GM11168 (cell line): ENCODE data around the gene FYTTD1.

Source experiments
- in situ Hi-C: fragments of 300-500 bp; cut with MboI; formaldehyde crosslinking; loops from one replicate; pipeline ENCODE4 v1.12.0; 2022; ENCODE audit warnings: low sequenced_read_pairs; ENCODE audit not compliant: unreplicated experiment

FYTTD1 gene

DNA sequence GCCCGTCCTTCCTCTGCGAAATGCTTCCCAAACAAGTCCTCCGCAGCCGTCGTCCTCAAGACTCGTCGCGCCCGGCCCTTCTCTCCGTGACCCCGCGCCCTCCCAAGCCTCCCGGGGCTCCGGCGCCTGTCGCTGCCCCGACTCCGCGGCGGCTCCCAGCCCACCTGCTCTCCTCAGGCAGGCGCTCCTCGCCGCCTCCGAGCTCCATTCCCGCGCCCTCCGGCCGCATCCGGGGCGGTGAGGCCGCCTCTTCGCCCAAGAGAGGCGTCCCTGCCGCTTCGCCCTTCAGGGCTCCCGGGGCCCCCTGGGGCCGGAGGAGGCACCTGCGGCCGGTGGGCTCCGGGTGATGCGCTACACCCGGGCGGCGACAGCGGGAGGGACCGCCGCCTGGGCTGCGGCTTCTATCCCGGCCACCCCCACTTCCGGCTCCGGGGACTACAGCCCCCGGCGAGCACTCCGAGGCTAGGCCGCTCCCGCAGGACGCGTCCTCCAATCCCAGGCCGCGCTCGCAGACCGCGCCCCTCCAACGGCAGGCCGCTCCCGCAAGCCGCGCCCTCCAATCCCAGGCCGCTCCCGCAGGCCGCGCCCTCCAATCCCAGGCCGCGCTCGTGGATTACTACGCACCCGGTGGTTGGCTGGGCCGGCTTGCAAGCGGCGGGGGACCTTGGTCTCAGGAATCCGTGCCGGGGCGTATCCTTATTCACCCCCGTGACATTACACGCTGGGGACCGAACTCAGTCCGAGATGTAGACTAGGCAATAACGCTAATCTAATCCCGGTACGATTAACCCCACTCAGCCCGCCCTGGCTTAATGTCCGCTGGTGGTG is 13.0 kb upstream of the FYTTD1 start, which contains the start of gene RUBCN:
TSS of gene RUBCN (minus strand) at position 414 of the 828 bp plus-strand sequence. CDS start at position 229, 185 bp downstream.
- in situ Hi-C loops = no loop called here

- in situ Hi-C loops = no loop called here
Observed at GRCh38 chr3:197737319-197737649, 12.4 kb upstream of the FYTTD1 start.

- in situ Hi-C loops = no loop called here
Observed at GRCh38 chr3:197737749-197738462, 11.8 kb upstream of the FYTTD1 start.

GRCh38 chr3:197742787-197743186 is 6.9 kb upstream of the FYTTD1 start:
- in situ Hi-C loops = no loop called here

- in situ Hi-C loops = no loop called here
Observed at GRCh38 chr3:197746209-197746608, 3.5 kb upstream of the FYTTD1 start.

DNA sequence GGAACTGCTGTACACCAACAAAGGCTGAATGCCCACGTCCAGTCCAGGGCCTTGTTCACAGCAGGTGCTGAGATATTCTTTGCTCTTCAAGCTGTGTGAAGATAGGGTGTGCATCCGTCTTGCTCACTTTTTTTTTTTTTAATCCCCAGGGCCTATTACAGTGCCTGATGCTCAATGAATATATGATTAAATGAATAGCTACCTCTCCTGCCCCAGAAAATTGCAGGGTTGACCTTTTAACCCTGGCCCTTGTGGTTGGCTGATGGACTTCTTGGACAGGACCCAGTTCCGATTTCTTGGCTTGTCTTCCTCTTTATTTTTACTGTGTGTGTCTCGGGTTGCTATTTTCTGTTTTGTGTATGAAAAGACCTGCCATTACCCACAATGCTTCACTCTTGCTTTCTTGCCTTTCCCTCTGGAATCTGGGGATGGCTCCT is 2.9 kb upstream of the FYTTD1 start:
- in situ Hi-C loops = no loop called here

DNA sequence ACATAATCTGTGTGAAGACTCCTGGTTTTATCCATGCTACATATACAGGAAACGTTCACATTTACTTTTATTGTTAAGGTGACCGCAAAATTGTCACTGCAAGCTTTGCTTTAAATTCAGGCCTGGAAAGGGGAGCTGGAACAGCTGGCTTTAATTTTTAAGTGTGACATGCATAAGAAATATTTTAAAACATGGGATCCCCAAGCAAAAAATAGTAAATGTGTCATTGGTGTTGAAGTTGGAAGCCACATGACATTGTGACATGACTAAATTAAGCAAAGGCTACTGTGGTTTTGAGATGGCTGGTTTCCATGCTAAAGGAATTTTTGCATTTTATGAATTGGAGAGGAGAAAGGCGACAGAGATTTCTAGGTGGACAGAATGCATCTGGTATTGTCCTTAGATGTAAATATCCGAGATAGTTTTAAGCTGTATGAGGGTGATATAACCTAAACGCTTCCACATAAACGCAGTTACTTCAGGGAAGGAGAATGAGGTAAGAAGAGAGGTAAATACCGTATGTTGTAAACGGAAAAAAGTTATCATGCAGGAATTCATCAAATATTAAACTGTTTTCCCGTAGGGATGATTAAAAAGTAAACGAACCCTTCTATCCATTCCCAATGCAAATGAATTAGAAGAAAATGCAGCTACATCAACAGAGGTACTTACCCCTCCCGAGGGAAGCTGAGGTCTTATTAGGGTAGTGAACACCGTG is 927 bp upstream of the FYTTD1 start:
- in situ Hi-C loops = no loop called here

DNA sequence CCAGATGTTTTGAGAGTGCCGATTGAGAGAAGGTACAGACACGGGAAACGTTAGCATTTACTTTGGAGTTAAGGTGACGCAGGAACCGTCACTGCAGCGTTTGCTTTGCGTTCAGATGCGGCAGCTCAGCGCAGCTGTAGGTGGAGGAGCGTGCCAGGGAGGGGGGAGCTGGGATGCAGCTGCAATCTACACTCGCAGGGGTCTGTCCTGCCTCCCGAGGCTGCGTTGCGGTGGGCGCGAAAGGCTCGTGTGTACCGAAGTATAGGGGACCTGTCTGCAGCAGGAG is 425 bp upstream of the FYTTD1 start:
- in situ Hi-C loops = no loop called here

- in situ Hi-C loops = no loop called here
Observed at GRCh38 chr3:197750396-197750831, 731 bp downstream of the FYTTD1 start.

- in situ Hi-C loops = no loop called here
Observed at GRCh38 chr3:197750858-197751737, 1.4 kb downstream of the FYTTD1 start.

GRCh38 chr3:197752107-197752506 is 2.4 kb downstream of the FYTTD1 start:
- in situ Hi-C loops = no loop called here

DNA sequence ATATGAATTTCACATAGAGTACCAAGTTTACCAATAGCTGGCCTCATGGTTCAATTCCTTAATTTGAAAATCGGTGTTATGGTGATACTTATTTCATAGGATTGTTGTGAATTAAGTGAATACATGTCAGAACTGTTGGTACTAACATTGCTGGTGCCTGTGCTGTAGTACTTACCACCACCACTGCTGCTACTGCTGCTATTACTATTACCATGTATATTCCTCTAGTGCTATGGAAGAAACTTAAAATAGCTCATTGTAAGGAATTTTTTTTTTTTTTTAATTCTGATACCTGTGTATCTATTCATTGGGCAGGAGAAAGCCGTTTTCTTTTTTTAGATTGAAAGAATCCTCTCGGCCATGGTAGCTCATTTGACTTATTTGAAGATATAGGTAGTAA is 3.6 kb downstream of the FYTTD1 start:
- in situ Hi-C loops = no loop called here

DNA sequence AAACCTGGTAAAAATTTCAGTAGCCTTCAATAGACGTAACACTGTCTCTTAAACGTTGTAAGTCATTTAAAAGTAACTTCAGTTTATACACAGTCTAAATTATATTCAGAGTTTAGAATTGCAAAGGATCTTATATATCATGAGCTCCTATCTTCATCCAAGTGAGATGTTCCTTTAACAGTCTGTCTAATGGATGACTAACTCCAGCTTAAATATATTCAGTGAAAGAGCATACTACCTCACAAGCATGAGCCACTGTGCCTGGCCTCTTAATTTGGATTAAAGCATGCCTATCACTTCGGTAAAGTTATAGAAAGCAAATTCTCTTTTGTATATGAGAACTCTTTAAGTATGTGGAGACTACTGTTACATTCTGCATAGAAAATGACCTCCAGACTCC is 7.0 kb downstream of the FYTTD1 start:
- in situ Hi-C loops = no loop called here

DNA sequence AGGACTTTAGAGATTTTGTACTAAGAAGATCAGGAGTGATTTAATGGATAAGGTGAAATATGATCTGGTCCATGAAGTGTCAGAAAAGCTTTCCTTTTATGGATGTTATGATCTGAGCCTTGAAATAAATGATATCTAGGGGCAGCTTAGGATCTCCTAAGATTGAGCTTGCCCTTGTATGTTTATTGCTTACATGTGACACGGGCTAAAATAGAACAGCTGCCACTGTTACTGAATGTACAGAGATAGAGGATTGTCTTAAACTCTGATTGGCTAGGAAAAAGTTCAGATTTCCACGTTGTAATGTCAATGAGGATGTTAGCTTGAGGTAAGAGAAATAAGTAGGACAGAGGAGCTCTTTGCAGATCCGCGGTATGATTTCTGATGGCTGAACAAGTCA is 8.8 kb downstream of the FYTTD1 start:
- in situ Hi-C loops = no loop called here

DNA sequence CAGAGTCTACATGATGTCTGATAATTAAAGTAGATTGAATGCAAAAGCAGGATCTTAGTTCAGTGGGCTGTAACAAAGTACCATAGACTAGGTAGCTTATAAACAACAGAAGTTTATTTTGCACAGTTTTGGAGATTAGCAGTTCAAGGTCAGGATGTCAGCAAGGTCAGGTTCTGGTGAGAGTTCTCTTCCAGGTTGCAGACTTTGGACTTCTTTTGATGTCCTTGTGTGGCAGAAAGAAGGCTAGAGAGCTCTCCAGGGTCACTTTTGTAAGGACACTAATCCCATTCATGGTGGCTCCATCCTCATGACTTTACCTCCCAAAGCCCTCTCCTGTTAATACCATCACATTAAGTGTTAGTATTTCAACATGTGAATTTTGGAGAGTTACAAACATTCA is 12.1 kb downstream of the FYTTD1 start:
- in situ Hi-C loops = no loop called here

DNA sequence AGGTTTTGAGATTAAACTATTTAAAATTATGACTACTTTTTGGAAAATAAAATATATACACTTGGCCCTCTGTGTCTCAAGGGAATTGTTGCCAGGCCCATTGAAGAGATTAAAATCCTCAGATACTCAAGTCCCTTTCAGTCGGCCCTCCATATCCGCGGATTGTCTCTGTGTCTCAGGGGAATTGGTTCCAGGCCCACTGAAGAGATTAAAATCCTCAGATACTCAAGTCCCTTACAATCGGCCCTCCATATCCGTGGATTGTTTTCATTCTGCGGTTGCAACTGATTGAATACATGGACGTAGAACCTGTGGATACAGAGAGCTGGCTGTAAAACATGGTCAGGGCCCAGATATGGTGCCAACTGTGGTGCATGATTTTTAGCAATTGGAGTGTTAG is 25.6 kb downstream of the FYTTD1 start:
- in situ Hi-C loops = no loop called here

DNA sequence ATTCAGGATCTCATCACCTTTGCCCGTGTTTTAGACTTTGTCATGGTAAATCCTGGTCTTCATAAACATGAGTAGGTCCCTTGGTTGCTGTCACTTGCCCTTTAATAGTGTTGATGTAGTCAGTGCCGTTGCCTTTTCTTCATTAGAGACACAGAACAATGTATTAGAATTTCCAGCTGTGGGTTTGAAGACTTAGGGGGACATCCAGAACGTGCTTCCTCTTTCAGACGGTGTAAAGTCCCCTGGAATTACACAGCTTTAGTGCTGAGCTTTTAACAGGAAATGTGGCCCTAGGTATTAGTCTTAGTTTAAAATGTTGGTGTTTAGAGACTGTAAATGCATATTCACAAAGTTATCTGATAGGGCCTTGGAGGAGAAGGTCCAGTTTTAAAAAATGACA is 32.5 kb downstream of the FYTTD1 start:
- in situ Hi-C loops = no loop called here

GRCh38 chr3:197784019-197784585 is 34.4 kb downstream of the FYTTD1 start:
- in situ Hi-C loops = no loop called here

DNA sequence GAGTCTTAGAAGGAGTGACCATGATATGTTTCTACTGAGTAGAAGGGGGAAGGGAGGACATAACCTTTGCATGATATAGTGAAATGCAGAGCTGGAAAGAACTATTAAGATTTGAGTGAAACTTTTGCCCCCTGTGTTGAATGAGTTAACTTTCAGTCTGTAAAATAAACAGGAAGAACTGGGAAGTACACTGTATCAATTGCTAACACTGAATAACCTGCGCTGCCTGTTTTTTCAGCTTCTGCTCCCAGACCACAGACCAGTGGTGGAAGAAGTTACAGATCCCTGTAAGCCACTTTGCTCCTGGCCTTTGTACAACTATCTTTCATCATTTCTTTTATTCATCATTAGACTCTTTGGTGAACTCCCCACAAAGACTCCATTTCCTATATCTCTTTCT is 37.7 kb downstream of the FYTTD1 start:
- in situ Hi-C loops = no loop called here

GRCh38 chr3:197789309-197789708 is 39.6 kb downstream of the FYTTD1 start:
- in situ Hi-C loops = no loop called here
